GF-D8 (cell line): ENCODE measurements around the gene SCYGR5.
"Not testable (repeated sequence)": the region's sequence is repeated elsewhere in the genome, so short reads cannot be mapped to it uniquely, and the experiment has no call there.

ENCODE experiments used
- DNase-seq: peaks from one replicate; lab custom pipeline; 2025; lab: John Stamatoyannopoulos, UW

SCYGR5 gene, protein sequence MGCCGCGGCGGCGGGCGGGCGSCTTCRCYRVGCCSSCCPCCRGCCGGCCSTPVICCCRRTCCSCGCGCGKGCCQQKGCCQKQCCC

DNA sequence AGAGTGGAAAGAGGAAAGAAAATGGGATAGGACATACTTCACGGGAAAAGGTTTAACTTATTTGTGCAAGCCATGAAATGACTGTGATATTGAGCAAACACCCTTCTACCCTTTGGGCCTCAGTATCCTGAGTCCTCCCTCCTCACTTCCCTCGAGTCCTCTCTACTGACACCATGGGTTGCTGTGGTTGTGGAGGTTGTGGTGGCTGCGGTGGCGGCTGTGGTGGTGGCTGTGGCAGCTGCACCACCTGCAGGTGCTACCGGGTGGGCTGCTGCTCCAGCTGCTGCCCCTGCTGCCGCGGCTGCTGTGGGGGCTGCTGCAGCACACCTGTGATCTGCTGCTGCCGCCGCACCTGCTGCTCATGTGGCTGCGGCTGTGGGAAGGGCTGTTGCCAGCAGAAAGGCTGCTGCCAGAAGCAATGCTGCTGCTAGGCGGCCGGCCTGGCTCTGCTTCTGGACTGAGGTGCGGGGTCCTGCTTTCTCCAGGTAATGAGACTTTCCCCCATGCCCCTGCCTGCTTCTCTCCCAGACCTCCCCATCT is at the start of gene SCYGR5:
TSS of gene SCYGR5 (plus strand) at position 174 of the 540 bp plus-strand sequence. CDS start at position 174, 0 bp downstream.
- DNase-seq, result not testable (repeated sequence)

DNA sequence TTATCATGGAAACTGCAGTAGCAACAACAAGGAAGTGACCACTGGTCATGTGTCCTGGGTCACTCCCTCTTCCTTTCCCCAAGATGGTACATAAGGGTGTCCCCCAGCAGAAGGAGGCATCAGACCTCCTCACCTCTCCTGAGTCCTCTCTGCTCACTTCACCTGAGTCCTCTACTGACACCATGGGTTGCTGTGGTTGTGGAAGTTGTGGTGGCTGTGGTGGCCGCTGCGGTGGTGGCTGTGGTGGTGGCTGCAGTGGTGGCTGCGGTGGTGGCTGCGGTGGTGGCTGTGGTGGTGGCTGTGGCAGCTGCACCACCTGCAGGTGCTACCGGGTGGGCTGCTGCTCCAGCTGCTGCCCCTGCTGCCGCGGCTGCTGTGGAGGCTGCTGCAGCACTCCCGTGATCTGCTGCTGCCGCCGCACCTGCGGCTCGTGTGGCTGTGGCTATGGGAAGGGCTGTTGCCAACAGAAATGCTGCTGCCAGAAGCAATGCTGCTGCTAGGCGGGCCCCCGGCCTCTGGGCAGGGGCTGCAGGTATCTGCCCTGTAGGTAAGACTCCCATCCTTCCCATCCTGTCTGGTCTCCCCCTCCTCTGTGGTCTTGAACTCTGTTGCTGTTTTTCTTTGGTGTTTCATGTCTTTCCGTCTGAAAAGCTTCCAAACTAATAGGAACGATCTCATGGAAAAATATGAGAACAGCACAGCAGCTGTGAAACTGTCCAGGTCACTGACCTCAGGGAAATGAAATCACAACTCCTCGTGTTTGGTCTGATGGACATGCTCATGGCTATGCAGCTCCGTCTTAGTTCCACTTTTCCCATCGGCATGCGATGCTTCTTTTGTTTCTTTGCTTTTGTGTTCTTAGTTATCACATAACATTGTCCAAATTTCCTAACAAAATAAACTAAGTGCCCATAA is 49.0 kb upstream of the SCYGR5 start, which contains the start of gene SCYGR4:
TSS of gene SCYGR4 (plus strand) at position 183 of the 915 bp plus-strand sequence. CDS start at position 183, 0 bp downstream.
- DNase-seq, result no peak

GRCh38 chr2:227623226-227623625 is 43.4 kb upstream of the SCYGR5 start:
- no peak for DNase-seq

- no peak for DNase-seq
Measured at GRCh38 chr2:227625420-227625819, 41.2 kb upstream of the SCYGR5 start.

GRCh38 chr2:227626580-227627151 is 39.9 kb upstream of the SCYGR5 start:
- DNase-seq, result no peak

DNA sequence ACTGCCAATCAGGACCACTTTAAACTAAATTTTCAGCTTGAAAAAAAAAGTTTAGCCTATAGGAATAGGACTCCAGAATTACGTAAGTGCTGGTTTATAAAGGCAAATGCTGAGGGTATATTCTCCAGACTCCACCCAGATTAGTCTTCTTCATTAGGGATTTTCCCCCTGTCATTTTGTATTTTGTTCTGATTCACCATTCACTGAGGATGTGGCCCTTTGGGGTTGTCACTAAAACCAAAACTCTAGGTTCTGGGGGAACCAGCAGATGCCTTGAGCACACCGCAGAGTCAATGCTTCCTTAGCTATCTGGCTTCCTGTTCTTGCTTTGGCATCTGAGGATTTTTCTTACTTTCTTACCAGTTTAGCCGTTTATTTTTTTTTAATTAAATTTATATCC is 38.8 kb upstream of the SCYGR5 start:
- no peak for DNase-seq

GRCh38 chr2:227629435-227629834 is 37.2 kb upstream of the SCYGR5 start:
- no peak for DNase-seq

DNA sequence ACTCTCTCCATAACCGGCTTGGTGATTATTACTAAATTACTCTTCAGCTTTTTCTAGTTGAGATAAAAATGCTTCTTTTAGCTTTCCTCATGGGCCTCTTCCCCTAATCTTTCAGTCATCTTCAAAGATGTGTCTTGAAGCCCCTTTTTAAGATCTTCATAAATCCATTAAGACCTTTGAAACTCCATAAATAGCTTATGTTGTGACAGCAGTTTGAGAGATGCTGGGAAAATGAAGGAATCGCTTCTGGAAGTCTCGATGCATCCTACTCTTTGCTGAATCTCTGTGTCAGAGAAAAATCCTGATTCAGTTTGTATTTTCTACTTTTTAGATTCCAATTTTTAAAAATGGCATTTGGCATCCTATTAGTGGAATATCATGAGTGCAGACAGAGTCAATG is 36.3 kb upstream of the SCYGR5 start:
- DNase-seq, result no peak

DNA sequence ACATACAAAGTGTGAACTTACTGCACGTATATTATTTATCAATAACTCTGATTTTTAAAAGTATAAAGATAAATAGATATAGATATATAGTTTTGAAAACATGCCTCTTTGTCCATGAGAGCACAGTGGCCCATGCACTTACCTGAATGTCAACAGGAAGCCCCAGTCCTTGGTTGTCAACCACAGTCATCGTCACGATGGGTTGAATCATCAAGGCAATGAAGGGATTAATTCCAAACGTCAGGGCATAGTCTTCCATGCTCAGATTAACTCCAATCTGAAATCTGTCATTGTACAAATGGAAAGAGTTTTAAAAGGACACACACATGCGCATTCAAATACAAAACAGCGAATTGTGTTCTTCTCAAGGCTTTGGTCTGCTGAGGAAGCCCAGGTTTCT is 33.8 kb upstream of the SCYGR5 start:
- DNase-seq, result no peak

DNA sequence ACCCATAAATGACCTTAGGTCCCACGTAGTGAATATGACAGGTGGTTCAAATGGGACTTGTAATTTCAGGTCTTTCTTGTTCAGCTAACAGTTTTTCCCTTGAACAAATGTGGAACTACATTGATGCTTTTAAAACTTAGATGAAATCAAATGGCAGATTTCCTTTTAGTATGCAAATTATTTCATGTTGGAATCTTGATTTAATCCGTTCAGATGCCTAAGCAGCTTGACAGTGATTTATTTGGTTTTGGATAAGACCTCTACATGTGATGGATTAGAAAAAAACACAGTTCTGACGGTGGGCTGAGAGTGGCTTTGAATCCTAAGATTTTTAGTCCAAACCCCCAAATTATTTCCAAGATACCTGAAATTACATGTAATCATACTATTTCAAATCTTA is 32.4 kb upstream of the SCYGR5 start:
- DNase-seq, result no peak

- no peak for DNase-seq
Measured at GRCh38 chr2:227642656-227643055, 23.9 kb upstream of the SCYGR5 start.

DNA sequence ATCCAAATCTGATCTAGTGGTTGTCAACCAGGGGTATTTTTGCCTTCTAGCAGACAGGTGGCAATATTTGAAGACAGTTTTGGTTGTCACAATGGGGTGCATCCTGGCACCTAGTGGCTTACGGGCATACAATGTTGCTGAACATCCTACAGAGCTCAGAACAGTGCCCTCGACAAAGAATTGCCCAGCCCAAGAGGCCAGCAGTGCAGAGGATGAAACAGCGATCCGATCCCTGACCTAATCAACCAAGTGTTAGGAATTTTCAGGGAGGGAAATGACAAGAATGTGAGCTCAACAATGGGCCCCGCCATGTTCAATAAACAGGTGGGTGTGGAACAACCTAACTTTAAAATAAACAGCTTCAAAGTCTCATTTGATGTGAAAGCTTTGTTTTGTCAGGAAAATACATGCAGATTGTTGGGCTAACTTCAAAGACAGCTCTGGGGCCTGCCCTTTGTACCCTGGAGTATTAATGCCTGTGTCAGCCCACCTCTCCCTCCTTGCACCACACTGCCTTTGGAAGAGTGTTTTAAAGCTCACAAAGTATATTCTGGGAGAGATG is 22.5 kb upstream of the SCYGR5 start:
- no peak for DNase-seq

DNA sequence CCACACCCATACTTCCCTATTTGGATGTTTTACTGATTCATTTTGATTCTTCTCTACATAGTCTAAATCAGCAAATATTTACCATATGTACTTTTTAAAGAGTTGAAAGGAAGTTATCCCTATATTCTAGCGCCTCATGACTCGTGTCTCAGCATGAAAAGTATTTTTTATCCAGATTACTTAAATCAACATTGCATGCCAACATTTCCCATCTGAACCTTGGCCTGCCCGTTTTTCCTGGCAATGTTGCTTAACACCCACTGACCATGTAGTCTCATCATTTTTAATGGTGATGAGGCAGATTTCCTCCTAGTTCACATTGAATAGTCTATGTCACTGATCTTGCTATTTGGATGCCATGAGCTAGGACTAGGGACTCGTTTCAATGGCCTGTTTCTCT is 13.2 kb upstream of the SCYGR5 start:
- DNase-seq, result no peak

- no peak for DNase-seq
Measured at GRCh38 chr2:227654426-227654825, 12.2 kb upstream of the SCYGR5 start.

GRCh38 chr2:227655454-227655853 is 11.2 kb upstream of the SCYGR5 start:
- no peak for DNase-seq

DNA sequence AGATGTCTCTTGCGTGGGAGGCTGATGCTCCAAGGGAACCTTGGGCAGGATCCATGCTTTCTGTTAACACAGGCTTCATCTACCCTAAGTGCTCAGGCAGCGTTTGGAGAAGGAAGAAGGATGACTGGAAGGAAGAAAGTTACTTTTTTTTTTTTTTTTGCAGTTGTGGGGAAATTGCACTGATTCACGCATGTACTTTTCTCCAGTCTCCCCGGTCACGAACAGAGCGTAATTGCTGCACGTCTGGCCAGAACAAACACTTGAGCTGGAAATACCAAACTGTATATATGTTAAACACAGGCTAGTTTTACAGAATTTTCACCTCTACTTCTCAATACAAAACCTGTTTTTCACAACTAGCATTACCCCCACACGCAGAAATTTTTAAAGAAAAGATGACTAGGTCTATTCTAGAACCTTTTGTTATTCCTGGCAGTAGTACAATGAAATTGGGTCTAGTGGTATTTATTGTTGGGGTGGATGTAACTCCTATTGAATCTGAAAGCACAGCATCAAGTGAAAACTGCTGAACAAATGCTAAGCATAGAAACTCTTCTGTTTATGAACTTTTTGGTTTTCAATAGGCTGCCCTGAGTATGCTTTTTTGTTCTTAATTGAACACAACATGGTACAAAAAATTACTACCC is 9.3 kb upstream of the SCYGR5 start:
- no peak for DNase-seq

GRCh38 chr2:227661025-227661649 is 5.5 kb upstream of the SCYGR5 start:
- DNase-seq, result no peak

DNA sequence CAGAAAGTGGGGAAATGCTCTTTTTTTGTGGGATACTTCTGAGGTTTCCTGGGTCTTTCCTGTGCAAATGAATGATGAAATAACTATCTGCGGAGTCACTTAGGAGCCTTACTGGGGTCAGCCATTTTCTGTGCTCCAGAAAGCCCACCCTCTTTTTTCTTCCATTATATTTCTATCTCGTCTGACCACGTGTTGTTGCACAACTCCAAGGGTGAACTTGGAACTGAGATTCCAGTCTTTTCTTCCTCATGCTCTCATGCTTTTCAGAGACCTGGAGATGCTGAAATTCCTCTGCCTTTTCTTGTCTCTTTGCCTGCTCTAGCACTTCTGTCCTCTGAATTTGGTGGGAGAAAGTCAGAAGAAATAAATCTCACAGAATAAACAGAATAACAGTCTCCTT is 4.8 kb upstream of the SCYGR5 start:
- DNase-seq, result no peak

DNA sequence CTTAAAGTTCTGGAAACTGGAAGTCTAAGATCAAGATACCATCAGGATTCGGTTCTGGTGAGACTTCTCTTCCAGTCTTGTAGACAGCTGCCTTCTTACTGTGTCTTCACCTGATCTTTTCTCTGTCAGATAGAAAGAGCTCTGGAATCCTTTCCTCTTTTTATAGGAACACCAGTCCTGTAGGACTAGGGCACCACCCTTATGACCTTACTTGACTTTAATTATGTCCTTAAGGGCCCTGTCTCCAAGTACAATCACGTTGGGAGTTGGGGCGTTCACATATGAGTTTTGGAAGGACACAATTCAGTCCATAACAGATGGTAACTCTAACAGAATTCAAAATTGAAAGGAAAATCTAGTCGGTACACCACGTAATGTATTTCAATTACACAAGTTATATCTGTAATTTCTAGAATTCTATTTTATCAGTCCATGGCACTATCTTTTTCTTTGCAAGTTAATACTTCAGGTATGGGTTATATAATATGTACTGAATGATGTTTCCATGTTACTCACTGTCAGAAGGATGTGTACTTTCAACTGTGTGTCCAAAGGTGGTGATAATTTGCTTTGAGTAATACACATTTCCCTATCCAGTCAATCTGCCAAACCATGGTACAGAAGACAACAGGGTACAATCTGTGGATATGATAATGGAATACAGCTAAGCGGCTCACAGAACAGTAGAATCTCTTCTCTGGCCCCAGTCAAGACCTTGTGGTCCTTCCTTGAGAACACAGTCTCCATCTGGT is 1.2 kb upstream of the SCYGR5 start:
- no peak for DNase-seq

GRCh38 chr2:227671170-227671905 is 4.7 kb downstream of the SCYGR5 start:
- DNase-seq, result no peak
